Amniotic epithelial cell (primary cell): ENCODE data around the gene DUOXA1.
A peak's percentile ranks its signal among the peaks of the same experiment; 100 is the strongest.

ENCODE experiments used
- DNase-seq: peaks from one replicate; pipeline ENCODE4 v3.0.0-alpha.2; 2010; ENCODE audit warnings: low read depth

DUOXA1 gene

GRCh38 chr15:45129651-45130129, at the start of gene DUOXA1, which contains the start of gene DUOX1:
TSS of gene DUOXA1 (minus strand) at chr15:45129879. CDS start at chr15:45123014, 6,865 bp downstream.
TSS of gene DUOX1 (plus strand) at chr15:45129994. CDS start at chr15:45131967, 1,973 bp downstream.
- DNase-seq: no peak

- DNase-seq: peak; percentile 86
These were observed 47.6 kb upstream of the DUOXA1 start for GRCh38 chr15:45177285-45177684.

GRCh38 chr15:45174577-45174976, 44.9 kb upstream of the DUOXA1 start:
- no peak for DNase-seq

- no peak for DNase-seq
These were observed 44.4 kb upstream of the DUOXA1 start for GRCh38 chr15:45174069-45174468.

- DNase-seq: no peak
These were observed 42.2 kb upstream of the DUOXA1 start for GRCh38 chr15:45171912-45172311.

GRCh38 chr15:45169608-45170480, 40.2 kb upstream of the DUOXA1 start:
- DNase-seq: no peak

- no peak for DNase-seq
These were observed 39.3 kb upstream of the DUOXA1 start for GRCh38 chr15:45168751-45169551.

GRCh38 chr15:45168286-45168685, 38.6 kb upstream of the DUOXA1 start:
- no peak for DNase-seq

- no peak for DNase-seq
These were observed 38.0 kb upstream of the DUOXA1 start for GRCh38 chr15:45167631-45168205.

- DNase-seq: peak; percentile 88
These were observed 37.4 kb upstream of the DUOXA1 start for GRCh38 chr15:45166834-45167630.

GRCh38 chr15:45165536-45165935, 35.9 kb upstream of the DUOXA1 start:
- DNase-seq: no peak

- no peak for DNase-seq
These were observed 35.2 kb upstream of the DUOXA1 start for GRCh38 chr15:45164914-45165313.

- no peak for DNase-seq
These were observed 33.8 kb upstream of the DUOXA1 start for GRCh38 chr15:45163508-45163856.

- peak; percentile 74 for DNase-seq
These were observed 33.3 kb upstream of the DUOXA1 start for GRCh38 chr15:45162771-45163507.

- no peak for DNase-seq
These were observed 32.0 kb upstream of the DUOXA1 start for GRCh38 chr15:45161666-45162065.

- DNase-seq: peak; percentile 87
These were observed 28.3 kb upstream of the DUOXA1 start for GRCh38 chr15:45157974-45158373.

- peak; percentile 86 for DNase-seq
These were observed 27.2 kb upstream of the DUOXA1 start for GRCh38 chr15:45156744-45157455.

- DNase-seq: no peak
These were observed 26.1 kb upstream of the DUOXA1 start for GRCh38 chr15:45155739-45156138.

GRCh38 chr15:45151998-45152828, 22.5 kb upstream of the DUOXA1 start:
- no peak for DNase-seq
